GM23248 (cell line): ENCODE data around the gene E2F7. TPM values are rescaled to one million over a fixed set of nuclear protein-coding genes. Genes with fewer than 3 reads are reported as not detected.

Source experiments
- DNase-seq: peaks from one replicate; pipeline ENCODE4 v3.0.0-alpha.2; 2015
- H2AFZ ChIP-seq: fragments of 200-600 bp; sonication (generic); 2 replicates; pipeline ENCODE4 v1.6.1; 2016; ENCODE audit warnings: antibody characterized with exemption
- H3F3A ChIP-seq: fragments of 200-600 bp; sonication (generic); 2 replicates; pipeline ENCODE4 v1.6.1; 2016; ENCODE audit warnings: mild to moderate bottlenecking, antibody characterized with exemption, mixed run types; ENCODE audit not compliant: insufficient read depth
- H3K27ac ChIP-seq: fragments of 200-600 bp; sonication (generic); 2 replicates; pipeline ENCODE4 v1.5.1; 2016; ENCODE audit warnings: mild to moderate bottlenecking
- H3K27me3 ChIP-seq: fragments of 200-600 bp; sonication (generic); replicated peaks from 2 replicates; pipeline ENCODE4 v1.6.1; 2016; ENCODE audit warnings: mild to moderate bottlenecking; ENCODE audit not compliant: insufficient read depth
- H3K36me3 ChIP-seq: fragments of 200-600 bp; sonication (generic); 2 replicates; pipeline ENCODE4 v1.6.1; 2016; ENCODE audit warnings: low read depth, mild to moderate bottlenecking
- H3K4me1 ChIP-seq: fragments of 200-600 bp; sonication (generic); 2 replicates; pipeline ENCODE4 v1.6.1; 2016; ENCODE audit warnings: mild to moderate bottlenecking; ENCODE audit not compliant: insufficient read depth
- H3K4me2 ChIP-seq: fragments of 200-600 bp; sonication (generic); one replicate; pipeline ENCODE4 v1.6.1; 2016; ENCODE audit warnings: mild to moderate bottlenecking; ENCODE audit not compliant: unreplicated experiment
- H3K4me3 ChIP-seq: fragments of 200-600 bp; sonication (generic); 2 replicates; pipeline ENCODE4 v1.5.1; 2016; ENCODE audit warnings: mild to moderate bottlenecking
- H3K79me2 ChIP-seq: fragments of 200-600 bp; sonication (generic); 2 replicates; pipeline ENCODE4 v1.6.1; 2016; ENCODE audit warnings: mild to moderate bottlenecking; ENCODE audit not compliant: insufficient read depth
- H3K9ac ChIP-seq: fragments of 200-600 bp; sonication (generic); 2 replicates; pipeline ENCODE4 v1.6.1; 2016; ENCODE audit warnings: mild to moderate bottlenecking
- H3K9me2 ChIP-seq: fragments of 200-600 bp; sonication (generic); 2 replicates; pipeline ENCODE4 v1.6.1; 2016; ENCODE audit warnings: mixed run types, mild to moderate bottlenecking, moderate library complexity; ENCODE audit not compliant: insufficient read depth
- H3K9me3 ChIP-seq: fragments of 200-600 bp; sonication (generic); one replicate; pipeline ENCODE4 v1.6.1; 2017; ENCODE audit warnings: low read depth
- H4K20me1 ChIP-seq: fragments of 200-600 bp; sonication (generic); 2 replicates; pipeline ENCODE4 v1.6.0; 2016; ENCODE audit not compliant: insufficient read depth
- EZH2 ChIP-seq: fragments of 200-600 bp; sonication (generic); IDR thresholded peaks from 2 replicates; pipeline ENCODE4 v1.6.1; 2018; ENCODE audit warnings: antibody characterized with exemption, mild to moderate bottlenecking; ENCODE audit not compliant: insufficient read depth, poor library complexity, severe bottlenecking
- EZH2phosphoT487 ChIP-seq: fragments of 200-600 bp; sonication (generic); IDR thresholded peaks from 2 replicates; pipeline ENCODE4 v1.6.1; 2018; ENCODE audit warnings: antibody characterized with exemption, moderate library complexity, mild to moderate bottlenecking, low read depth; ENCODE audit not compliant: insufficient read depth
- WGBS, 2 experiments: methylation state at CpG; one replicate each; pipeline ENCODE4 v1.1.6; 2015 to 2017; ENCODE audit warnings: low lambda C conversion rate in 2 of 2, low coverage in 1 of 2; ENCODE audit errors: missing lambda C conversion rate in 2 of 2; 5-methylcytosine and 5-hydroxymethylcytosine counted together
- in situ Hi-C: fragments of 300-500 bp; cut with MboI; formaldehyde crosslinking; loops from 2 replicates; pipeline ENCODE4 v1.15.0; 2020
- polyA plus RNA-seq: library from polyadenylated mRNA; unstranded; fragments of >200 nt; fragmentation: Nextera tagmentation; extraction: Ambion mirVana; gene quantifications from 2 replicates; pipeline ENCODE4 v1.2.1, GENCODE V29; 2016
- total RNA-seq: library from RNA; depleted of rRNA; stranded (reverse); fragments of >200 nt; shearing (Covaris generic); gene quantifications from 2 replicates; pipeline ENCODE4 v1.2.3, GENCODE V29; 2014

The E2F7 gene
- total and polyA plus RNA-seq, 2 experiments from 2014 or later, result 2.5 to 5.7 TPM

GRCh38 chr12:77062396-77062795 is 3.0 kb downstream of the E2F7 start:
- no peaks in the 10 kb centered on the region for H3K9me2 ChIP-seq
- H3K4me2 ChIP-seq, result no peak overlapping the region
- H3K9ac ChIP-seq, result no peak overlapping the region
- WGBS, 2 experiments, result 82 to 100% methylated on average over 1 of the region's 1 CpG
- H3K36me3 ChIP-seq, result no peaks in the 10 kb centered on the region
- peaks cover 15% of the 10 kb centered on the region for H3K4me1 ChIP-seq
- no peak overlapping the region for H3K27ac ChIP-seq
- no peaks in the 10 kb centered on the region for H3K27me3 ChIP-seq
- DNase-seq, result no peak
- H2AFZ ChIP-seq, result no peak overlapping the region
- in situ Hi-C loops, result no loop called here
- no peak for TF ChIP-seq EZH2
- no peak for TF ChIP-seq EZH2phosphoT487
- H3F3A ChIP-seq, result peaks cover 18% of the 10 kb centered on the region
- H4K20me1 ChIP-seq, result no peaks in the 10 kb centered on the region
- H3K4me3 ChIP-seq, result no peak overlapping the region
- no peaks in the 10 kb centered on the region for H3K9me3 ChIP-seq
- peaks cover 58% of the 10 kb centered on the region for H3K79me2 ChIP-seq

GRCh38 chr12:77060883-77061240 is 4.5 kb downstream of the E2F7 start:
- H3K4me1 ChIP-seq, result peaks cover 15% of the 10 kb centered on the region
- H3K79me2 ChIP-seq, result peaks cover 58% of the 10 kb centered on the region
- WGBS, 2 experiments, result 98 to 99% methylated on average over 5 of the region's 5 CpGs
- no peak overlapping the region for H3K4me3 ChIP-seq
- peaks cover 15% of the 10 kb centered on the region for H3F3A ChIP-seq
- no peak overlapping the region for H3K9ac ChIP-seq
- H3K36me3 ChIP-seq, result no peaks in the 10 kb centered on the region
- TF ChIP-seq EZH2 (no peak), EZH2phosphoT487 (no peak)
- H4K20me1 ChIP-seq, result no peaks in the 10 kb centered on the region
- no peak overlapping the region for H3K27ac ChIP-seq
- no peaks in the 10 kb centered on the region for H3K9me2 ChIP-seq
- no peaks in the 10 kb centered on the region for H3K9me3 ChIP-seq
- no peak overlapping the region for H2AFZ ChIP-seq
- in situ Hi-C loops, result no loop called here
- DNase-seq, result no peak
- no peak overlapping the region for H3K4me2 ChIP-seq
- no peaks in the 10 kb centered on the region for H3K27me3 ChIP-seq

- H3K79me2 ChIP-seq, result peaks cover 58% of the 10 kb centered on the region
- 98 to 99% methylated on average over 3 of the region's 3 CpGs for WGBS, 2 experiments
- H3K9ac ChIP-seq, result no peak overlapping the region
- no peaks in the 10 kb centered on the region for H3K27me3 ChIP-seq
- H3K4me2 ChIP-seq, result no peak overlapping the region
- TF ChIP-seq EZH2, result no peak
- no peak for TF ChIP-seq EZH2phosphoT487
- in situ Hi-C loops, result no loop called here
- H3K4me3 ChIP-seq, result no peak overlapping the region
- H3K4me1 ChIP-seq, result peaks cover 15% of the 10 kb centered on the region
- H3K9me3 ChIP-seq, result no peaks in the 10 kb centered on the region
- H3F3A ChIP-seq, result peaks cover 15% of the 10 kb centered on the region
- no peaks in the 10 kb centered on the region for H3K9me2 ChIP-seq
- no peaks in the 10 kb centered on the region for H3K36me3 ChIP-seq
- no peak overlapping the region for H3K27ac ChIP-seq
- no peak for DNase-seq
- H4K20me1 ChIP-seq, result no peaks in the 10 kb centered on the region
- H2AFZ ChIP-seq, result no peak overlapping the region
These were observed 5.1 kb downstream of the E2F7 start for GRCh38 chr12:77060136-77060882.

- 56 to 62% methylated on average over 5 of the region's 5 CpGs for WGBS, 2 experiments
- Histone ChIP-seq H3F3A (peaks cover 15% of the 10 kb centered on the region), H3K27me3 (no peaks in the 10 kb centered on the region), H3K9me2 (no peaks in the 10 kb centered on the region), H3K79me2 (peaks cover 43% of the 10 kb centered on the region), H3K4me2 (no peak overlapping the region), H3K27ac (peak overlapping the region; percentile 23; the same call in 1 of the 2 replicates), H3K4me1 (peaks cover 15% of the 10 kb centered on the region), H2AFZ (no peak overlapping the region), H3K9me3 (no peaks in the 10 kb centered on the region), H3K4me3 (no peak overlapping the region), H3K36me3 (no peaks in the 10 kb centered on the region), H4K20me1 (no peaks in the 10 kb centered on the region), H3K9ac (no peak overlapping the region)
- in situ Hi-C loops, result no loop called here
- peak; percentile 51 for DNase-seq
- TF ChIP-seq EZH2 (no peak), EZH2phosphoT487 (no peak)
These were observed 6.6 kb downstream of the E2F7 start for GRCh38 chr12:77058740-77059139.
